NK-92 treated with Interleukin-12 subunit alpha and Interleukin-12 subunit beta, amount 100 ng/mL, for 24 hours (cell line): ENCODE measurements around the gene GPR15LG.
A peak's percentile ranks its signal among the peaks of the same experiment; 100 is the strongest.
"Not testable (repeated sequence)": the region's sequence is repeated elsewhere in the genome, so short reads cannot be mapped to it uniquely, and the experiment has no call there.

Source experiments
- DNase-seq: peaks from one replicate; lab custom pipeline; 2025; lab: John Stamatoyannopoulos, UW

GPR15LG gene

DNA sequence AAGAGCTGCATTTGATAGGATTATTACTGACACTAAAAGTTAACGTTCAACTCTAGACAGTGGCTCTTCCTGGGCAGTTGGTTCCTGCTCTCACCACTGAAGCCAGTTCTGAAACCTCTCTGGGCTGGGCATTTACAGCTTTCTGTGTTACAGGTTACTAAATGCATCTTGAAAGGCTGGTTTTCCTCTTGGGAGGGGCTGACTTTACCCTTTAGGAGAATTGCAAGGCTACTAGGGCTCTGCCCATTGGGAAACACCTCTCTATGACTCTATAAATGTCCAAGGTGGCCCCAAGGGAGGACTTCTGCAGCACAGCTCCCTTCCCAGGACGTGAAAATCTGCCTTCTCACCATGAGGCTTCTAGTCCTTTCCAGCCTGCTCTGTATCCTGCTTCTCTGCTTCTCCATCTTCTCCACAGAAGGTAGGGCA lies at the start of gene GPR15LG:
GPR15LG (plus strand) TSS at position 301 of the 429 bp plus-strand sequence; CDS start at position 352, 51 bp downstream.
- no peak for DNase-seq

DNA sequence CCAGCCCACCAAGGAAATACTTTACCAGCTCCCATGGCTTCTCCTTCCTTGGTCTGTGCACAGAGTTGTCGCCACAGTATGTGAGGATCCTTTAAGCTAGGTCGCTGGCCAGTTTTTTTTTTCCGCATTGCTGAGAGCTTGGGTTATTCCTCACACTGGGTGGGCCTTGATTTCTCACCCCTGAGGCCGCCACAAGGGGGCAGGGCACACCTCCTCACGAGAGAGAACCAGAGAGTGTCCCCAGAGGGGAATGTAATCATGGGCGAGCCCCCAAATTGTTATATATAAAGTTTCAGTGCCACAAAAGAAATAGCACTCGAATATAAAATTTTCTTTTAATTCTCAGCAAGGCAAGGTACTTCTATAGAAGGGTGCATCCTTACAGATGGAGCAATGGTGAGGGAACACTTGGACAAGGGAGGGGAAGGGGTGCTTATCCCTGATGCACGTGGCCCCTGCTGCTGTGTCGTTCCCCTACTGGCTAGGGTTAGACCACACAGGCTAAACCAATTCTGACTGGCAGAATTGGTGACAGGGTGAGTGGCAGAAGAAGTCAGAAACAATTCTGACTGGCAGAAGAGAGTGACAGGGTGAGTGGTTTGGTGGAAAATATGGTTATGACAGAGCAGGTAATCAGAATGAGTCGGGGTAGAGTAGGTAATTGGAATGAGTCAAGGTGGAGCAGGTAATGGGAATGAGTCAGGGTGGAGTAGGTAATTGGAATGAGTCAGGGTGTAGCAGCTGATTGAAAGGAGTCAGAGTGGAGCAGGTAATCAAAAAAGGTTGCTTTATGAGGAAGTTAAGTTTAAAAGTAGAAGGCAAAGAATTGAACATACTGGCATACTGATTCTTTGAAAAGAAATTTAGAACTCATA lies 47.5 kb upstream of the GPR15LG start:
- DNase-seq, result peak; percentile 37

DNA sequence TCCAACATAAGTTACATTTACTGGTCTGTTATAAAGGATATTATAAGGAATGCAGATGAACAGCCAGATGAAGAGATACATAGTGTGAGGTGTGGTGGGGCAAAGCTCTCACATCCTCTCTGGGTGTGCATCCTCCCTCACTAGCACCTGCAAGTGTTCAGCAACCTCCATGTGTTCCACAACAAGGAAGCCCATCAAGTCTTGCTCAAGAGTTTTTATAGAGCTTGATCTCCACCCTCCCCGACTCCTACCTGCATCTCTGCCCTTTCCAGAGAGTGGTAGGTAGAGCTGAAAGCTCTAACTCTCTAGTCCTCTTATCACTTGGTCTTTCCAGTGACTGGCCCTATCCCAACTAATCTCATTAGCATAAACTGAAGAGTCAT lies 46.8 kb upstream of the GPR15LG start:
- DNase-seq, result no peak

DNA sequence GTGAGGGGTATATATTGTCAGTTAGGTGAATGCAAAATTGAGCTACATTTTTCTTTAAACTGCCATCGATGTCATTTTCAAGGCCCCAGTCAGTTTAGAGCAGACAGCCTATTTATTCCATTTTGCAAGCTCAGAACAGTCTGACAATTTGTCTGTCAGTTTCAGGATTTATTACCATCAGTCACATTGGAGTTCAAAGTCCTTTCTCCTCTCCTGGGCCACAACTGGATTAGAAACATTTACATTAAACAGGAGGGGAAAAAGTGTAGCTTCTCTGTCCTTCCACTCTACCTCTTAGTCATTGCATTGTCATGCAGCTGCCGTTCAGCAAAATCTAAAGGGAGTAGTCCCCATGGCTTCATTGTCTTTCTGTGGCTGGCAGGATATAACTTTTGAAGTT lies 37.8 kb upstream of the GPR15LG start:
- DNase-seq, result no peak

DNA sequence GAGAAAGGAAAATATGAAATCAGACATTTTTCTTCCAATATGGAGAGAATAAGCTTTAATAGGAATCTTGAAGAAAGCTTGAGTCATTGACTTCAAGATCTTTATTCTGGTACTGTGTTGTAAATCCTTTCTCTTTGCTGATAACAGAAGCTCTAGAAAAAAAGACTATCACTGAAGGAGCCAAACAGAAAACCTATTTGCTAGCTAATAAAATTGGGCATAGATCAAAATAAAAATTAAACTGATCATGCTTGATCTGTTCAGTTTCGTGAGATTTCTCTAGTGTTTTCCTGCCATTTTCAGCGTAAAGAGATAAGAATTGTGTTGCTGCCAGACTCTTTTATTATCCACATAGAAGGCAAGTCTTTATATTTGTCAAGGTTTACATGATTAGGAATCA lies 35.8 kb upstream of the GPR15LG start:
- DNase-seq, result no peak

DNA sequence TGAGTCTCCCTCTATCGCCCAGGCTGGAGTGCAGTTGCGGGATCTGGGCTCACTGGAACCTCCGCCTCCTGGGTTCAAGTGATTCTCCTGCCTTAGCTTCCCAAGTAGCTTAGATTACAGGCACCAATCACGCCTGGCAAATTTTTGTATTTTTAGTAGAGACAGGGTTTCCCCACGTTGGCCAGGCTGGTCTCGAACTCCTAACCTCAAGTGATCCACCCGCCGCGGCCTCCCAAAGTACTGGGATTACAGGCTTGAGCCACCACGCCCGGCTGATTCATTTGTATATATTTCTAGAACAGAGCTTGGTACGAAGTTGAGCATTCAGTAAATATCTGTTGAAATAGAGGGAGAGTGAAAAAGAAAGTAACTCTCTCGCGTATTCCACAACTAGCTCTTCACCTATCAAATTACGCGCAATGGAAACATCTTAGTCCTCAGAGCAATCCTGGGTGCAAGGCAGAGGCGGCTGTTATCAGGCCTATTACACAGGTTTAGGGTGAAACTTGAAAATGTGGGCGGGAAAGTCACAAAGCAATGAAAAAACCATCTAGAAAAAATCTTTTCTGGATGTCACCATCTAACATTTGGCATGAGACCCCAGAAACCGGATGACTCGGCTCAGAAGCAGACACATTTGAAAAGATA lies 35.0 kb upstream of the GPR15LG start:
- no peak for DNase-seq

DNA sequence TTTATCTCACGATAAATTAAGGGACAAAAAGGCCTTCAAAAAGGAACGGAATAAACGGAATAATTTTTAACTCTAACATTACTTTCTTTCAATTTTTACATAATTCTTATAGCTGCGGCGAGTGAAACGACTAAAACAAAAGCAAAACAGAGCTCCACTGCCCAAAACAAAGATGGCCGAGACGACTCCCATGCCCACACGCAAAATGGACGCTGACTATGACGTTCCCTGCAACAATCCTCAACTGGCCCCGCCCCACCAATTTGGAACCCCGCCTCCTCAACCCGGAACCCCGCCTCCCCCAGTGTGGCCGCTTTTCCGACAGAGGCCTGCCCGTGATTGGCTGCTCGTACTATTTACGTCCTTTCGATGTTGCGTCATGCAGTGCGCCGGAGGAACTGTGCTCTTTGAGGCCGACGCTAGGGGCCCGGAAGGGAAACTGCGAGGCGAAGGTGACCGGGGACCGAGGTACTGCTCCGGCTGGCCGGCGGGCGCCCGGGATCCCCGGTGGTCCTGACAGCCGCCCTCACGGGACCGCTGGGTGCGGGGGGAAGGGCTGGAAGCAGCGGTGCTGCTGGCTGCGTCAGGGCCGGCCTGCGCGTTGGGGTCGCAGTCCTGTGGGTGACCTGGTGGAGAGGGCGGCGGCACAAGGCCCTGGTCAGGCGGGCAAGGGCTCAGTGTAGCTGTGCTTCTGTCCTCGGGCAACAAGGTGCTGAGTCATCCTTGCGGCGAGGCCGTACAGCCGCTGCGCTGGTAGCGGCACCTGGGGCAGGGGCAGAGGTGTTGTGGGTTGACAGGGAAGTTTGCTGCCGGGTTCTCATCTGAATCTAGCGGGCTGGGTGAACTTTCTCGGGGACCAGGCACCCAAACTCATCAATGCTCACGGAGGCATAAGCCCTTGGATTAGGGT lies 34.2 kb upstream of the GPR15LG start, which contains the start of gene GHITM:
GHITM (plus strand) TSS at position 384 of the 910 bp plus-strand sequence. CDS start 1,992 bp downstream, outside the sequence.
- DNase-seq, result peak; percentile 96

DNA sequence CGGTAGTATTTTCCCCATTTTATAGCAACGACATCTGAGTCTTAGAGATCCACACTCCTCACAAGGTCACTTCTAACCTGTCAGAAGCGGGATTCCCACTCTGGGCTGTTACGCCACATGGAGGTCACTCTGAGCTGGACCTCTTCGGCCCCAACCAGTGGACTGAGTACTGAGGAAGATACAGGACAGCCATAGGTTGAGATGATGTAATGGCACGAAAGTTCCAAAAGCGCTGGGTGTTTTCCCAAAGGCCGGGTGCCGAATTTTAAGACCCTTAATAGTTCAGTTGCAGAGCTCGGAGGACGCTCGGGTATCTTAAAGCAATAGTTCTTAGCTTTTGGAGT lies 33.6 kb upstream of the GPR15LG start:
- DNase-seq, result no peak

DNA sequence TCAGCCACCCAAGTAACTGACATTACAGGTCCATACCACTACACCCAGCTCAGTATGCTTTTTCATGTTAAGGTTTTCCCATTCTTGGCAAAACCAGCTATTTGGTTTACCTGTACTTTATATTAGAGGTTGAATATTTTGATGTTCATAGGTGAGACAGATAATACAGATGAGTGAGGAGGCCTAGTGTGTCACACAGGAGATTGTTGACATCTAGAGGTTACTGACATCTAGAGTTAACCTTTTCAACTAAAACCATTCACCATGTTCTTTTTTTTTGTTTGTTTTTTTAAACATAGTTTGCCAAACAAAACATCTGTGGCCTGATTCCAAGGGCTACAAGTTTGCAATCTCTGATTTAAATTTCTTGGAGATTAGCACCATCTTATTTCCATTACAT lies 26.3 kb upstream of the GPR15LG start:
- no peak for DNase-seq

DNA sequence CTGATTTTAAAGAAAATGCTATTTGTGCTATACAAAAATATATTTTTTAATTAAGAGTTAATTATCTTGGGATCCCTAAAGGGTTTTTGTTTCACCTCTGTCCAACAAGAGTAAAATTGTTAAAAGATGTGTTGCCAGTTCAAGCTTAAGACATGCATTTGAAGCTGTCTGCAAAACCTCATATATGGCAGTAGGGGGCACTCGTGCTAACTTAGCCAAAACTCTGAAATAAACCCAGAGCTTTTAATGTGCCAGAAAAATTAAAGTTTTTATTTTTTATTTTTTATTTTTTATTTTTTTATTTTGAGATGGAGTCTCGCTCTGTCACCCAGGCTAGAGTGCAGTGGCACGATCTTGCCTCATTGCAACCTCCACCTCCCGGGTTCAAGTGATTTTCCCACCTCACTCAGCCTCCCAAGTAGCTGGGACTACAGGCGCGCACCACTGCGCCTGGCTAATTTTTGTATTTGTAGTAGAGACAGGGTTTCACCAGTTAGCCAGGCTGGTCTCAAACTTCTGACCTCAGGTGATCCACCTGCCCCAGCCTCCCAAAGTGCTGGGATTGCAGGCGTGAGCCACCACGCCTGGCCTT lies 25.5 kb upstream of the GPR15LG start:
- DNase-seq, result not testable (repeated sequence)

DNA sequence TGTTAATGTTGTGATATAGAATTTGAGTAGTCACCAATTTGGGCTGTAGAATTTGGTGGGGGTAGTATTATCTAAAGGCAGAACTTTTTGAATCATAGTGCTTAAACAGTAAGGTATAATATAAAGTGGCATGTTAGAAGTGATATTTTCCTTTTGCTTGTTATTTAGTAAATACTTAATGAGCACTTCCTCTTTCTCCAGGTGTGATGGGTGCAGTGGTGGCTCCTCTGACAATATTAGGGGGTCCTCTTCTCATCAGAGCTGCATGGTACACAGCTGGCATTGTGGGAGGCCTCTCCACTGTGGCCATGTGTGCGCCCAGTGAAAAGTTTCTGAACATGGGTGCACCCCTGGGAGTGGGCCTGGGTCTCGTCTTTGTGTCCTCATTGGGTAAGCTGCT lies 23.7 kb upstream of the GPR15LG start:
- no peak for DNase-seq

DNA sequence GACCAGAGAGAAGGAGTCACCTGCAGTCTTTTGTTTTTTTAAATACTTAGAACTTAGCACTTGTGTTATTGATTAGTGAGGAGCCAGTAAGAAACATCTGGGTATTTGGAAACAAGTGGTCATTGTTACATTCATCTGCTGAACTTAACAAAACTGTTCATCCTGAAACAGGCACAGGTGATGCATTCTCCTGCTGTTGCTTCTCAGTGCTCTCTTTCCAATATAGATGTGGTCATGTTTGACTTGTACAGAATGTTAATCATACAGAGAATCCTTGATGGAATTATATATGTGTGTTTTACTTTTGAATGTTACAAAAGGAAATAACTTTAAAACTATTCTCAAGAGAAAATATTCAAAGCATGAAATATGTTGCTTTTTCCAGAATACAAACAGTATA lies 20.8 kb upstream of the GPR15LG start:
- no peak for DNase-seq

DNA sequence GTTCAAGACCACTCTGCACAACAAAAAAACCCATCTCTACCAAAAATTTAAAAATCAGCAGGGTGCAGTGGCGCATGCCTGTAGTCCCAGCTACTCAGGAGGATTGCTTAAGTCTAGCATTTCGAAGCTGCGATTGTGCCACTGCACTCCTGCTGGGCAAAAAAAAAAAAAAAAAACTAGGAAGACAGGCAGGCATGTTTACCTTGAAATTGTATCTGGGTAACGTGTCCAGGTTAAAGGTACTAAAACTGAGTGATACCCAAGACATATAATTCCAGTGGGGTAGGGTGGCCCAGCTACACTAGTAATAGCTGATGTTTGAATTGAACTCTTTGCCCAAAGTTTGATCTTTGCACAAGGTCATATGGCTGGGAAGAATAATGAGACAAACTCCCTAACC lies 18.1 kb upstream of the GPR15LG start:
- no peak for DNase-seq

DNA sequence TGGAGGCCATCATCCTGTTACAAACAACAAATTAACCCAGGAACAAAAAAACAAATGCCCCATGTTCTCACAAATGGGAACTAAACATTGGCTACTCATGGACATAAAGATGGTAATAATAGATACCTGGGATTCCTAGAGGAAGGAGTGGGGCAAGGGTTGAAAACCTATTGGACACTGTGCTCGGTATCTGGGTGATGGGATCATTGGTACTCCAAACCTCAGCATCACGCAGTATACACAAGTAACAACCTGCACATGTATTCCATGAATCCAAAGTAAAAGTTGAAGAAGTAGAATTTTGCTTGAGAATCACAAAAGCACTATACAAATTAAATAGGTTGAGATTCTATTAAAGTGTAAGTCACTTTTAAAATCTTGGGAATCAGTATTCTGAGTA lies 17.6 kb upstream of the GPR15LG start:
- DNase-seq, result no peak

DNA sequence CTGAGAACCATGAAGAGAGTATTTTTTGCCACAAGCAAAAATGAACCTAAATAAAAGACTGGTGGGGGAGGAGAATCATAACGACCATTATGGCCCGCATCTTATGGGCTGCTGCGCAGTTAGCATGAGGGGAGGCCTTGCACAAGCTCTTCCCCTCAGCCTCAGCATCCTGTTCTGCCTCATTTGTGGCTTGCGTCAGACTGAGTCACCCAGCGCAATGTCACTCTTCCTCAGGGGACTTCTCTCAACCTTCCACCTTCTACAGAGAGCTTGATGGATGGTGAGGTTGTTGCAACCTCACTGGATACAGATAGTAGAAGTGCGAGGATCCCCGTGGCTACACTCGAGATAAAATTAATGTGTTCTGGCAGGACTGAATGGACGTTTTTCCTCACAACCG lies 16.8 kb upstream of the GPR15LG start:
- DNase-seq, result peak; percentile 83

DNA sequence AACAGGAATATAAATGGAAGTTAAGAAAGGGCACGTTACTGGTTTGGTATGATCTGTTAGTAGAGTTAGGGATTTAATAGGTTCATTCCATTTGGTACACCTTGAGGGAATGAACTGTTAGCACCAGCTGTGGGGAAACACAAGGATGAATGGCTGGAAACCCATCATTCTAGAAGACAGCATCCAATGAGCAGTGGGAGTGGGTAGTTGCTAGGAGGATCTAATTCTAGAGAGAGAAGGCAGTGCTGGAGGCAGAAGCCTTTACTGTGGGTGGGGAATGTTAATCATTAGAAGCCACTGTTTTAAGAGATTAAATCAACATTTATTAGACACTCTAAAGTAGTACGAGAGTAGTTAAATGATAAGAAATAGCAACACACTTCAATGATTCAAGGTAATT lies 15.5 kb upstream of the GPR15LG start:
- DNase-seq, result no peak

DNA sequence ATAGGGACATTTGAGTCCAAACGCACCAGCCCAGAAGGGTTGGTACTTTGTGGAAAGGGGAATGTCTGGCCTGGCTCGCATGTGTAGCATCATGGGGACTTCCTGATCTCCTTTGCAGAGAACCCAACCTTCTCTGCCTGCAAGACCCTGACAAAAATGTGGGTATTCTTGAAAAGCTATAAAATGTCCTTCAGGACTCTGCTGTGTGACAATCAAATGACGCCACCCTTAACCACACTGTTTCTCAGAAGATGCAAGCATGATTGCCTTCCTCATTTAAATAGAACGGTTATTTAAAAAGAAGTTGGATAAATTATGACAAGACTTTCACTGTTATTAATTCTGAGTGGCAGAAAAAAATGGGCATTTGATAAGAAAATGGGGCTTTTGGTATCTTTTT lies 15.1 kb upstream of the GPR15LG start:
- no peak for DNase-seq

DNA sequence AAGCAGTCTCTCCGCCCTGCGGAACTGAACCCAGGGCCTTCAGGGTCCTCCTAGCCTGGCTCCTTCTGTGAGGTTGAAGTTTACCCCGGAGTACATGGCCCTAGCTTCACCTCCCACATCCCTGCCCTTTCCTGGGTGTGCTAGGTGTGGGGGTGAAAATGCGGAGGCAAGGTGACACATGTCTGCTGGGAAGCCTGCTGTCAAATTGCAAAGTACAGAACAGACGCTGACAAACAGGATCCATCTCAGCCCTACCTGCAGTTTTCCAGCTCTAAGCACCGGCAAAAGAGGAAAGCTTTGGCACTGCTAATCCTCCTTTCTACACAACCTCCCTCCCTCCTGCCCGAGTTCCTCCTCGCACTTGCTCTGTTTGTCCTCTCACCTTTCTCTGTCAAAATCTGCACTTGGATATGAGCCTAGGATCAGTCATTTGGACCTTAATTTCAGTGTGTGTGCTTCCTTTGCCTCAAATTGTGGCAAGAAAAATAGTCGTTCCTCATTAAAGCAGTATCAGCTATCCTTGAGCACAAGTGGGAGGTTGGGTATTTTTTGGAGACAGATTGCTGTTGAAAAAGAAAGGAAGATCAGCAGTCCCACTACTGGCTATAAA lies 14.4 kb upstream of the GPR15LG start:
- DNase-seq, result no peak

DNA sequence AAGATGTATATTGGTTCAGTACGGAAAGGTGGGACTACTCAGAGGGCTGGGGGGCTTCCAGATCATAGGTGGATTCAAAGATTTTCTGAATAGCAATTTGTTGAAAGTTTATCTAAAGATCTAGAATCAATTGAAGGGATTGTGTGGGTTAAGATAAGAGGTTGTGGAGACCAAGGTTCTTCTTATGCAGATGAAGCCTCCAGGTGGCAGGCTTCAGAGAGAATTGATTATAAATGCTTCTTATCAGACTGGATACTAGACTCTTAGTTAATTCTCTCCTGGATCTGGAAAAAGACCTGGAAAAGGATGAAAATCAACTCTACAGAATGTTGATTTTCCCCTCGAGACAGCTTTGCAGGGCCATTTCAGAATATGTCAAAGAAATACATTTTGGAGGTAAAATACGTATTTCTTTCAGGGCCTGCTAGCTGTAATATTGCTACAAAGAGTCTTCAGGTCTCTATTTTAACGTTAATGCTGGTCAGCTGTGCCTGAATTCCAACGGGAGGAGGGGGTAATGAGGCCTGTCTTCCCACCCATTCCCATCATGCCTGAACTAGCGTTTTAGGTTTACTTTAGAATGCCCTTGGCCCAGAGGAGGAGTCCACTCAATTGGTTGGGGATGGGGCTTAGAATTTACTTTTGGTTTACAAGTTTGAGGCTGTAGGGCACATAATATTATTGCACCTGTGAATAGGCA lies 12.8 kb upstream of the GPR15LG start:
- DNase-seq, result no peak

DNA sequence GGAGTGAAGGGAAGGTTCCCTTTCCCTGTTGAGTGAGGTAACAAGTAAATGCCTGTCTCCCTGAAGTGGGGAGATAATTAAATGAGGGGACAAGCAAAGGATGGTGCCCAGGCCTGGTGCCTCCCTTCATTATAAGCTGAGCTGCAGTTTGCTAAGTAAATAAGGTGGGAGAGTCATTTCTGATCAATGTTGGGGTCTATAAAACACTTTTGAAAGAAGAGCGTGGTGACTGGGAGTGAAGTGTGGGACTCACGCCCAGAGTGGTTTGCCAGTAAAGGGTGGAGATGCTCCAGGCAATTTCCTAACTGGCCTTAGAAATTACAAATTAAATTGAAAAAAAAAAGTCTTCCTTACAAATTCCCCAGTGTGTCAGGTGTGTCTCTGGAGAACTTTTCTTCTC lies 9.6 kb upstream of the GPR15LG start:
- no peak for DNase-seq

DNA sequence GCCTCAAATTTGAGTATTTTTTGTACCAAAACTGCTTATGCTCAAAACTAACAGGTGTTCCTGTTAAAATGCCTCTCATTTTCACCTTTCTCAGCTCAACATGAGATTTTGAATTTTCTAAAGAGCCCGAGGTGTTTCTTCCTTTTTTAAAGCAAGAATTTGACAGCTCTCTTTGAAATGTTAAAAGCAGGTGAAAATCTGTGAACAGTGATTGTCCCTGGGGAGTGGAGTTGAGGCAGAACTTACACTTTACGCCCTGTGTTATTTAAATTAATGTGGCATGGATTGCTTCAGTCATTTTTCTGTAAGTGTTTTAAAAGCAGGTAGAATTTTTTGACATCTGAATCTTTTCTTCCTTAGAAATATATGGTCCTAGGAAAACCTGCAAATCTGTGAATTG lies 9.2 kb upstream of the GPR15LG start:
- no peak for DNase-seq
